ENCODE results near the gene FBRSL1. TPM values are rescaled to one million over a fixed set of nuclear protein-coding genes. Genes with fewer than 3 reads are reported as not detected.

FBRSL1 gene
- total and polyA plus RNA-seq, 2 experiments from 2014 or later: 0.63 to 4.6 TPM

GRCh38 chr12:132549059-132549458, 59.1 kb downstream of the FBRSL1 start:
- Histone ChIP-seq H2AFZ (no peak overlapping the region), H3K4me1 (ENCODE audit: insufficient read depth) (no peaks in the 10 kb centered on the region), H4K20me1 (ENCODE audit: insufficient read depth) (no peaks in the 10 kb centered on the region), H3K4me2 (ENCODE audit: unreplicated experiment) (no peak overlapping the region), H3K9ac (no peak overlapping the region), H3K27ac (no peak overlapping the region), H3K9me3 (ENCODE audit: low read depth) (no peaks in the 10 kb centered on the region), H3K4me3 (no peak overlapping the region), H3K9me2 (ENCODE audit: insufficient read depth) (no peaks in the 10 kb centered on the region), H3K36me3 (ENCODE audit: low read depth) (no peaks in the 10 kb centered on the region), H3K79me2 (ENCODE audit: insufficient read depth) (no peaks in the 10 kb centered on the region), H3F3A (ENCODE audit: insufficient read depth) (no peaks in the 10 kb centered on the region), H3K27me3 (replicated peaks; ENCODE audit: insufficient read depth) (no peaks in the 10 kb centered on the region)
- 96 to 98% methylated on average over 7 to 33 of the region's 33 CpGs for WGBS, 2 experiments (ENCODE audit: low coverage in 1 of 2, low lambda C conversion rate in 2 of 2, missing lambda C conversion rate in 2 of 2)
- DNase-seq: no peak
- no peak for TF ChIP-seq EZH2 (IDR thresholded peaks at IDR 0.05; ENCODE audit: insufficient read depth, poor library complexity, severe bottlenecking)
- no peak for TF ChIP-seq EZH2phosphoT487 (IDR thresholded peaks at IDR 0.05; ENCODE audit: insufficient read depth, low read depth)
- in situ Hi-C loops (cut with MboI): no loop called here

GRCh38 chr12:132550014-132550802, 60.3 kb downstream of the FBRSL1 start:
- H3K9me3 ChIP-seq (ENCODE audit: low read depth): no peaks in the 10 kb centered on the region
- H2AFZ ChIP-seq: no peak overlapping the region
- H3K9ac ChIP-seq: no peak overlapping the region
- no peaks in the 10 kb centered on the region for H3K4me1 ChIP-seq (ENCODE audit: insufficient read depth)
- no peak overlapping the region for H3K4me3 ChIP-seq
- no peaks in the 10 kb centered on the region for H3F3A ChIP-seq (ENCODE audit: insufficient read depth)
- in situ Hi-C loops (cut with MboI): no loop called here
- no peak overlapping the region for H3K27ac ChIP-seq
- DNase-seq: peak; percentile 28
- H4K20me1 ChIP-seq (ENCODE audit: insufficient read depth): no peaks in the 10 kb centered on the region
- TF ChIP-seq EZH2 (IDR thresholded peaks at IDR 0.05; ENCODE audit: insufficient read depth, poor library complexity, severe bottlenecking) (no peak), EZH2phosphoT487 (IDR thresholded peaks at IDR 0.05; ENCODE audit: insufficient read depth, low read depth) (no peak)
- H3K79me2 ChIP-seq (ENCODE audit: insufficient read depth): no peaks in the 10 kb centered on the region
- H3K36me3 ChIP-seq (ENCODE audit: low read depth): no peaks in the 10 kb centered on the region
- no peaks in the 10 kb centered on the region for H3K27me3 ChIP-seq (replicated peaks; ENCODE audit: insufficient read depth)
- WGBS, 2 experiments (ENCODE audit: low coverage in 1 of 2, low lambda C conversion rate in 2 of 2, missing lambda C conversion rate in 2 of 2): 40 to 41% methylated on average over 41 to 43 of the region's 43 CpGs
- H3K4me2 ChIP-seq (ENCODE audit: unreplicated experiment): no peak overlapping the region
- no peaks in the 10 kb centered on the region for H3K9me2 ChIP-seq (ENCODE audit: insufficient read depth)

- H3K27ac ChIP-seq: no peak overlapping the region
- no peak overlapping the region for H2AFZ ChIP-seq
- WGBS, 2 experiments (ENCODE audit: low coverage in 1 of 2, low lambda C conversion rate in 2 of 2, missing lambda C conversion rate in 2 of 2): 86 to 87% methylated on average over 29 to 30 of the region's 30 CpGs
- H3K9me3 ChIP-seq (ENCODE audit: low read depth): no peaks in the 10 kb centered on the region
- in situ Hi-C loops (cut with MboI): no loop called here
- TF ChIP-seq EZH2phosphoT487 (IDR thresholded peaks at IDR 0.05; ENCODE audit: insufficient read depth, low read depth) (no peak), EZH2 (IDR thresholded peaks at IDR 0.05; ENCODE audit: insufficient read depth, poor library complexity, severe bottlenecking) (no peak)
- no peaks in the 10 kb centered on the region for H3K9me2 ChIP-seq (ENCODE audit: insufficient read depth)
- no peak overlapping the region for H3K4me2 ChIP-seq (ENCODE audit: unreplicated experiment)
- H3K4me3 ChIP-seq: no peak overlapping the region
- H3K36me3 ChIP-seq (ENCODE audit: low read depth): no peaks in the 10 kb centered on the region
- H4K20me1 ChIP-seq (ENCODE audit: insufficient read depth): no peaks in the 10 kb centered on the region
- no peak for DNase-seq
- H3K4me1 ChIP-seq (ENCODE audit: insufficient read depth): no peaks in the 10 kb centered on the region
- no peaks in the 10 kb centered on the region for H3K79me2 ChIP-seq (ENCODE audit: insufficient read depth)
- H3K9ac ChIP-seq: no peak overlapping the region
- H3F3A ChIP-seq (ENCODE audit: insufficient read depth): no peaks in the 10 kb centered on the region
- no peaks in the 10 kb centered on the region for H3K27me3 ChIP-seq (replicated peaks; ENCODE audit: insufficient read depth)
Observed at GRCh38 chr12:132550830-132551640, 61.1 kb downstream of the FBRSL1 start.

- Histone ChIP-seq H3K9me2 (ENCODE audit: insufficient read depth) (no peaks in the 10 kb centered on the region), H3K4me3 (no peak overlapping the region), H3K79me2 (ENCODE audit: insufficient read depth) (no peaks in the 10 kb centered on the region), H2AFZ (no peak overlapping the region), H3F3A (ENCODE audit: insufficient read depth) (no peaks in the 10 kb centered on the region), H3K9me3 (ENCODE audit: low read depth) (no peaks in the 10 kb centered on the region), H3K4me1 (ENCODE audit: insufficient read depth) (no peaks in the 10 kb centered on the region), H4K20me1 (ENCODE audit: insufficient read depth) (no peaks in the 10 kb centered on the region), H3K4me2 (ENCODE audit: unreplicated experiment) (no peak overlapping the region), H3K27ac (no peak overlapping the region), H3K36me3 (ENCODE audit: low read depth) (no peaks in the 10 kb centered on the region), H3K27me3 (replicated peaks; ENCODE audit: insufficient read depth) (no peaks in the 10 kb centered on the region), H3K9ac (no peak overlapping the region)
- 93 to 97% methylated on average over 14 to 15 of the region's 16 CpGs for WGBS, 2 experiments (ENCODE audit: low coverage in 1 of 2, low lambda C conversion rate in 2 of 2, missing lambda C conversion rate in 2 of 2)
- no peak for TF ChIP-seq EZH2phosphoT487 (IDR thresholded peaks at IDR 0.05; ENCODE audit: insufficient read depth, low read depth)
- TF ChIP-seq EZH2 (IDR thresholded peaks at IDR 0.05; ENCODE audit: insufficient read depth, poor library complexity, severe bottlenecking): no peak
- in situ Hi-C loops (cut with MboI): no loop called here
- no peak for DNase-seq
Observed at GRCh38 chr12:132551641-132552031, 61.7 kb downstream of the FBRSL1 start.

Data from GM23248 (cell line).